Fibroblast of lung (primary cell): Measurements from ENCODE around the gene LGALS3BP.

ENCODE experiments used
- EZH2 ChIP-seq: IDR thresholded peaks from 2 replicates; pipeline ENCODE4 v1.5.1; 2012; ENCODE audit warnings: low read length, control low read depth, mild to moderate bottlenecking; ENCODE audit errors: missing control alignments
- TF ChIP-seq, protein P1 (sequence below), 2 donors: IDR thresholded peaks in 1 of 2; conservative IDR thresholded peaks in 1 of 2; 1 replicate in 1 of 2; 2 replicates in 1 of 2; pipeline ENCODE4 v1.5.1; 2011 to 2012; ENCODE audit warnings: low read length in 2 of 2, control low read depth in 1 of 2, inconsistent platforms in 1 of 2, low read depth in 1 of 2, mild to moderate bottlenecking in 1 of 2

- TF ChIP-seq, protein P1, sequence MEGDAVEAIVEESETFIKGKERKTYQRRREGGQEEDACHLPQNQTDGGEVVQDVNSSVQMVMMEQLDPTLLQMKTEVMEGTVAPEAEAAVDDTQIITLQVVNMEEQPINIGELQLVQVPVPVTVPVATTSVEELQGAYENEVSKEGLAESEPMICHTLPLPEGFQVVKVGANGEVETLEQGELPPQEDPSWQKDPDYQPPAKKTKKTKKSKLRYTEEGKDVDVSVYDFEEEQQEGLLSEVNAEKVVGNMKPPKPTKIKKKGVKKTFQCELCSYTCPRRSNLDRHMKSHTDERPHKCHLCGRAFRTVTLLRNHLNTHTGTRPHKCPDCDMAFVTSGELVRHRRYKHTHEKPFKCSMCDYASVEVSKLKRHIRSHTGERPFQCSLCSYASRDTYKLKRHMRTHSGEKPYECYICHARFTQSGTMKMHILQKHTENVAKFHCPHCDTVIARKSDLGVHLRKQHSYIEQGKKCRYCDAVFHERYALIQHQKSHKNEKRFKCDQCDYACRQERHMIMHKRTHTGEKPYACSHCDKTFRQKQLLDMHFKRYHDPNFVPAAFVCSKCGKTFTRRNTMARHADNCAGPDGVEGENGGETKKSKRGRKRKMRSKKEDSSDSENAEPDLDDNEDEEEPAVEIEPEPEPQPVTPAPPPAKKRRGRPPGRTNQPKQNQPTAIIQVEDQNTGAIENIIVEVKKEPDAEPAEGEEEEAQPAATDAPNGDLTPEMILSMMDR (conservative IDR thresholded peaks at IDR 0.05 in 1 of 2, IDR thresholded peaks at IDR 0.05 in 1 of 2; ENCODE audit: low read depth in 1 of 2, low read length in 2 of 2): no peak
- no peak for TF ChIP-seq EZH2
Measured at GRCh38 chr17:78933959-78934568, 45.7 kb downstream of the LGALS3BP start.
